ENCODE results near the gene TUBB4A. TPM values are rescaled to one million over a fixed set of nuclear protein-coding genes. Genes with fewer than 3 reads are reported as not detected.

Gene TUBB4A
- total RNA-seq, 2 donors from 2014 or later: 3.0 to 3.4 TPM

DNA sequence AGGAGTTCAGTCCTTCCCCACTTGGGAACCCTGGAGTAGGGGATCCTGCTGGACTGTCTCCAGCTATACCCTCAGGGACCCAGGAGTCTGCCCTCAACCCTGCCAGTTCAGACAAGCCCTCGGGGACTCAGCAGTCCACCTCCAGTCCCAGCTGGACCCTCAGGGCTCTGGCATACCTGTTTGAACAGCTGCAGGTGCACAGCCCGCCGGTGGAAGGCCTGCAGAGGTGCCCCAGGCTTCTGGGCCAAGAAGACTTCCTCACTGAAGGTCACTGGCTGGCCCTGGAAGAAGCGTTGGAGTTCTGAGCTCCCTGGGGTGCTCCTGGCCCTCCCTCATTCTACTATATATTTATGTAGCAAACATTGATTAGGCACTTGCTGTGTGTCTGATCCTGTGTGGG, 29.4 kb downstream of the TUBB4A start:
- DNase-seq (peak in 3 of 4 donors; percentile 46 to 66 (median 66)), ATAC-seq (no peak)
- Histone ChIP-seq H3K4me1 (peaks cover 30% of the 10 kb centered on the region), H3K36me3 (replicated peaks in 1 of 2; ENCODE audit: insufficient read depth in 1 of 2, low read depth in 2 of 2) (no peaks in the 10 kb centered on the region), H3K27me3 (no peaks in the 10 kb centered on the region), H3K9me3 (no peaks in the 10 kb centered on the region), H3K4me3 (no peak overlapping the region), H3K27ac (peak overlapping the region in 3 of 4 donors; percentile 22 to 30 (median 29))
- intact Hi-C loops (cut with DNase I): no loop called here
- 24 to 47% methylated on average over 2 to 4 of the region's 4 CpGs for WGBS, 2 donors
- no peak for TF ChIP-seq POLR2A (IDR thresholded peaks at IDR 0.05)
- TF ChIP-seq, protein P1, sequence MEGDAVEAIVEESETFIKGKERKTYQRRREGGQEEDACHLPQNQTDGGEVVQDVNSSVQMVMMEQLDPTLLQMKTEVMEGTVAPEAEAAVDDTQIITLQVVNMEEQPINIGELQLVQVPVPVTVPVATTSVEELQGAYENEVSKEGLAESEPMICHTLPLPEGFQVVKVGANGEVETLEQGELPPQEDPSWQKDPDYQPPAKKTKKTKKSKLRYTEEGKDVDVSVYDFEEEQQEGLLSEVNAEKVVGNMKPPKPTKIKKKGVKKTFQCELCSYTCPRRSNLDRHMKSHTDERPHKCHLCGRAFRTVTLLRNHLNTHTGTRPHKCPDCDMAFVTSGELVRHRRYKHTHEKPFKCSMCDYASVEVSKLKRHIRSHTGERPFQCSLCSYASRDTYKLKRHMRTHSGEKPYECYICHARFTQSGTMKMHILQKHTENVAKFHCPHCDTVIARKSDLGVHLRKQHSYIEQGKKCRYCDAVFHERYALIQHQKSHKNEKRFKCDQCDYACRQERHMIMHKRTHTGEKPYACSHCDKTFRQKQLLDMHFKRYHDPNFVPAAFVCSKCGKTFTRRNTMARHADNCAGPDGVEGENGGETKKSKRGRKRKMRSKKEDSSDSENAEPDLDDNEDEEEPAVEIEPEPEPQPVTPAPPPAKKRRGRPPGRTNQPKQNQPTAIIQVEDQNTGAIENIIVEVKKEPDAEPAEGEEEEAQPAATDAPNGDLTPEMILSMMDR (IDR thresholded peaks at IDR 0.05): no peak

DNA sequence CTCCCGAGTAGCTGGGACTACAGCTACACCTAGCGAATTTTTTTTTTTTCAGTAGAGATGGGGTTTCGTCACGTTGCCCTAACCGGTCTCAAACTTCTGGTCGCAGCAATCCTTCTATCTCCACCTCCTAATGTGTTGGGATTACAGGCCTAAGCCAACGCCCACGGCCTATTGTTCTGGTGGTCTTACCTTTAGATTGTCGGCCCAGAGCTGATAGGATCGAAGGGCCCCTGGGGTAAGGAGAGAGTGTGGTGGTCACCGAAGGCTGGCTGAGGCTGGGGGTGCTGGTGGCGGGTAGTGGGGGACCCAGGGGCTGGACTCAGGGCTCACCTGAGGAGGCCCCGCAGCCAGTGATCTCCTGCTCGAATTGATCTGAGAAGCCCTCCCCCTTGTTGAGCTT, 31.0 kb downstream of the TUBB4A start:
- ATAC-seq: no peak
- no peak overlapping the region for H3K4me3 ChIP-seq
- peaks cover 20% of the 10 kb centered on the region for H3K4me1 ChIP-seq
- no peak for TF ChIP-seq POLR2A (IDR thresholded peaks at IDR 0.05)
- TF ChIP-seq, protein P1 (IDR thresholded peaks at IDR 0.05): no peak
- no peak overlapping the region for H3K27ac ChIP-seq
- intact Hi-C loops (cut with DNase I): no loop called here
- peaks cover 0 to 3% of the 10 kb centered on the region in 2 donors for H3K36me3 ChIP-seq (replicated peaks in 1 of 2; ENCODE audit: insufficient read depth in 1 of 2, low read depth in 2 of 2)
- WGBS, 2 donors: 75 to 83% methylated on average over 12 to 13 of the region's 14 CpGs
- no peaks in the 10 kb centered on the region for H3K27me3 ChIP-seq
- no peak for DNase-seq
- H3K9me3 ChIP-seq: no peaks in the 10 kb centered on the region

DNA sequence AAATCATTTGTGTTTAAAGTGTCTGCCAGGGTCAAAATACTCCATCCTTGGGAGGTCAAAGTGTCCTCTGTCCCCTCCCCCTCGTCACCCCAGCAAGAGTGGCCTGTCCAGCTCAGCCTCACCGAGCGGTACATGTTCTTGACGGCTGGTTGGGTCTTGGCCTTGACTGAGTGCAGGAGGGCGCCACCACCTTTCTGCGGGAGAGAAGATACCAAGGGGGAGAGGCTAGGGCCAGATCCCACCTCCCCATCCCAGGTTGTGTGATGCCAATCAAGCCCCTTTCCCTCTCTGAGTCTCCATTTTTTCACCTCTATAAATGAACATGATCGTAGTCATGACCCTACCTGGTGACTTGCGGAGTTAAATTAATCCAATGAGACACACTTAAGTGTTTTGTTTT, 31.9 kb downstream of the TUBB4A start:
- peaks cover 0 to 3% of the 10 kb centered on the region in 2 donors for H3K36me3 ChIP-seq (replicated peaks in 1 of 2; ENCODE audit: insufficient read depth in 1 of 2, low read depth in 2 of 2)
- no peak for TF ChIP-seq POLR2A (IDR thresholded peaks at IDR 0.05)
- TF ChIP-seq, protein P1 (IDR thresholded peaks at IDR 0.05): no peak
- intact Hi-C loops (cut with DNase I): no loop called here

DNA sequence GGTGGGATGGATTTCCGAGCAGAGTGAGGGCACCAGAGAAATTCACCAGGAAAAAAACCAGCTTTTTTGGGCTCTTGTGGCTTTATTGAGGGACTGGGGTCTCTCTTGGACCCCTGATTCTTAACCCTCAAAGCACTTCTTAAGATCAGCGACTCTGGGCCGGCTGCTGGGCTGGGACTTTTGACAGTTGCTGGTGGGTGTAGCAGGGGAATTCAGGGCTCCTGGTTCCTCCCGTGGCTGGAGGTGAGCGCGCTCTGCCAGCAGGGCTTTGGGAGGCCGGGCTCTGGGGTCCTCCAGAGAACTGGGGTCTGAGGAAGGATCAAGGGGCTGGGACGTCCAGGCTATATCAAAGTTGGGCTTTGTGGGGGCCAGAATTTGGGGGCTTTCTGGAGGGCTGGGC, 34.7 kb downstream of the TUBB4A start:
- H3K9me3 ChIP-seq: no peaks in the 10 kb centered on the region
- TF ChIP-seq, protein P1 (IDR thresholded peaks at IDR 0.05): no peak
- TF ChIP-seq POLR2A (IDR thresholded peaks at IDR 0.05): no peak
- H3K27me3 ChIP-seq: no peaks in the 10 kb centered on the region
- peaks cover 15% of the 10 kb centered on the region for H3K4me1 ChIP-seq
- ATAC-seq (no peak), DNase-seq (no peak)
- peaks cover 0 to 3% of the 10 kb centered on the region in 2 donors for H3K36me3 ChIP-seq (replicated peaks in 1 of 2; ENCODE audit: insufficient read depth in 1 of 2, low read depth in 2 of 2)
- intact Hi-C loops (cut with DNase I): no loop called here
- no peak overlapping the region for H3K27ac ChIP-seq
- 85 to 90% methylated on average over 2 to 8 of the region's 8 CpGs for WGBS, 2 donors
- no peak overlapping the region for H3K4me3 ChIP-seq

More for the DNA sequence above, 31.9 kb downstream of the TUBB4A start:
- WGBS, 2 donors: 69 to 75% methylated on average over 6 to 8 of the region's 8 CpGs
- Histone ChIP-seq H3K27me3 (no peaks in the 10 kb centered on the region), H3K4me1 (peaks cover 19% of the 10 kb centered on the region), H3K27ac (no peak overlapping the region), H3K9me3 (no peaks in the 10 kb centered on the region), H3K4me3 (no peak overlapping the region)
- no peak for DNase-seq
- no peak for ATAC-seq

DNA sequence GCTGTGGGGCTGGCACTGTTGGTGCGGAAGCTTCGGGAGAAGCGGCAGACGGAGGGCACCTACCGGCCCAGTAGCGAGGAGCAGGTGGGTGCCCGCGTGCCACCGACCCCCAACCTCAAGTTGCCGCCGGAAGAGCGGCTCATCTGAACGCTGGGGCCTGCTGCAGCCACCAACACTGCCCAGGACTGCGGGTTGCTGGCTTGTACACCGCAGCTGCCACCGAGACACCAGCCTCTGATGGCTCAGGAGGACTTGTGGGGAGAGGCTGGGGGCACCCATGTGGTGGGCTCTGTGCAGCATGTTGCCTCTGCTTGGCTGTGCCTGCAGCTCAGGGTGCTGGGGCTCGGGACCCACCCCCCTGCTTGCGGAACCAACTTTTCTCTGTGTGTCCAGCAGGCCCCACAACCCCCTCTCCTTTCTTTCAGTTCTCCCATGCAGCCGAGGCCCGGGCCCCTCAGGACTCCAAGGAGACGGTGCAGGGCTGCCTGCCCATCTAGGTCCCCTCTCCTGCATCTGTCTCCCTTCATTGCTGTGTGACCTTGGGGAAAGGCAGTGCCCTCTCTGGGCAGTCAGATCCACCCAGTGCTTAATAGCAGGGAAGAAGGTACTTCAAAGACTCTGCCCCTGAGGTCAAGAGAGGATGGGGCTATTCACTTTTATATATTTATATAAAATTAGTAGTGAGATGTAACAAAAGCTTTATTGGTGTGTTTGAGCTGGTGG, 35.4 kb downstream of the TUBB4A start:
- TF ChIP-seq, protein P1 (IDR thresholded peaks at IDR 0.05): no peak
- no peak for TF ChIP-seq POLR2A (IDR thresholded peaks at IDR 0.05)
- DNase-seq (no peak), ATAC-seq (no peak)
- WGBS, 2 donors: 93% methylated on average over 8 to 21 of the region's 21 CpGs
- intact Hi-C loops (cut with DNase I): no loop called here
- H3K9me3 ChIP-seq: no peaks in the 10 kb centered on the region
- H3K4me3 ChIP-seq: no peak overlapping the region
- peaks cover 13% of the 10 kb centered on the region for H3K4me1 ChIP-seq
- no peaks in the 10 kb centered on the region for H3K27me3 ChIP-seq
- H3K27ac ChIP-seq: no peak overlapping the region
- H3K36me3 ChIP-seq (replicated peaks in 1 of 2; ENCODE audit: insufficient read depth in 1 of 2, low read depth in 2 of 2): peaks cover 0 to 3% of the 10 kb centered on the region in 2 donors
